ENCODE results near the gene TRMT2A. TPM values are rescaled to one million over a fixed set of nuclear protein-coding genes. Genes with fewer than 3 reads are reported as not detected.
A peak's percentile ranks its signal among the peaks of the same experiment; 100 is the strongest.

TRMT2A gene
- total RNA-seq, 4 donors from 2014 or later = 16.9 to 38.0 (median 28.2) TPM

- in situ Hi-C loops (cut with MboI; ENCODE audit: low sequenced_read_pairs in 4 of 4) (loop anchor here (10.0 kb wide), 1 partner anchor 137 kb away; no protein-coding TSS in a partner anchor), intact Hi-C loops (cut with DNase I; ENCODE audit: low total_unique reads) (loop anchor here (1.0 to 5.0 kb wide), 2 partner anchors 110 to 128 kb away; partner anchors contain the start of gene RTN4R)
- Histone ChIP-seq H3K9me3 (no peaks in the 10 kb centered on the region), H3K27ac (no peak overlapping the region), H3K27me3 (no peaks in the 10 kb centered on the region), H3K4me3 (no peak overlapping the region), H3K4me1 (no peaks in the 10 kb centered on the region), H3K36me3 (no peaks in the 10 kb centered on the region)
- DNase-seq (no peak), ATAC-seq (no peak)
- TF ChIP-seq POLR2A (IDR thresholded peaks at IDR 0.05) = no peak
- TF ChIP-seq, protein P1, sequence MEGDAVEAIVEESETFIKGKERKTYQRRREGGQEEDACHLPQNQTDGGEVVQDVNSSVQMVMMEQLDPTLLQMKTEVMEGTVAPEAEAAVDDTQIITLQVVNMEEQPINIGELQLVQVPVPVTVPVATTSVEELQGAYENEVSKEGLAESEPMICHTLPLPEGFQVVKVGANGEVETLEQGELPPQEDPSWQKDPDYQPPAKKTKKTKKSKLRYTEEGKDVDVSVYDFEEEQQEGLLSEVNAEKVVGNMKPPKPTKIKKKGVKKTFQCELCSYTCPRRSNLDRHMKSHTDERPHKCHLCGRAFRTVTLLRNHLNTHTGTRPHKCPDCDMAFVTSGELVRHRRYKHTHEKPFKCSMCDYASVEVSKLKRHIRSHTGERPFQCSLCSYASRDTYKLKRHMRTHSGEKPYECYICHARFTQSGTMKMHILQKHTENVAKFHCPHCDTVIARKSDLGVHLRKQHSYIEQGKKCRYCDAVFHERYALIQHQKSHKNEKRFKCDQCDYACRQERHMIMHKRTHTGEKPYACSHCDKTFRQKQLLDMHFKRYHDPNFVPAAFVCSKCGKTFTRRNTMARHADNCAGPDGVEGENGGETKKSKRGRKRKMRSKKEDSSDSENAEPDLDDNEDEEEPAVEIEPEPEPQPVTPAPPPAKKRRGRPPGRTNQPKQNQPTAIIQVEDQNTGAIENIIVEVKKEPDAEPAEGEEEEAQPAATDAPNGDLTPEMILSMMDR (IDR thresholded peaks at IDR 0.05 in 4 of 5, conservative IDR thresholded peaks at IDR 0.05 in 1 of 5) = no peak
Measured at GRCh38 chr22:20157430-20158183, 40.6 kb upstream of the TRMT2A start.

DNA sequence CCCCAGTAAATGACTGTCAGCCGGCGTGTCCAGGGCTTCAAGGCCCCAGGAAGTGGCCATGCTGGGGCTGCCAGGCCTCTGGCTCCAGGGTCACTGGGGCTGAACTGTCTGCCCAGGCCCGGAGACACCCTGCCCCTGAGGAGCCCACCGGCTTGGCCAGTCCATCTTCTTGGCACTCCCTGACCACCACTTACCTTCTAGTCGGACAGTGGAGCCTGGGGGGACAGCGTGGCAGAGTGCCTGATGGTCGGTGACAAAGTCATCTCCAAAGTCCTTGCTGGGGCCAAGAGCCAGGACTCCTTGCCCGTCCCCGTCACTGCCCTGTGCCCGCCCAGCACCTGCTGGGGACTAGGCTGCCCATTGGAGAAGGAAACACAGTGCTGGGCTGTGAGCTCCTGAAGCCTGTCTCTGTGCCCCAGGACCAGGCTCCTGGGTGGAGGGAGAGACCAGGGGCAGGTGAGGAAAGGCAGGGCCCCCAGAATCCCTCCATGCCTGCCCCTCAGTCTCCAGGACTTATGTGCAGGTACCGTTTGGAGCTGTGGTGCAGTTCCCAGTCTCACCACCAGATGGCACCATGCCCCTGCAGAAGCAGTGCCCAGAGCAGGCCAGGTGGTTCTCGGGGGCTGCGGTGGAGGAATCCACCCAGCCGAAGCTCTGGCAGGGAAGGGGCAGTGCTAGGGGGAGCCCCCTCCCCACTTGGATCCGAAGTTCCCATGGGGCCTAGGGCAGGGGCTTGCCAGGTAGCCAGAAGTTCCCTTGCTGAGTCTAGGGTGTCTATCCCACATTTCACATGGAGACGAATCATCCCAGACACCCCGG, 39.8 kb upstream of the TRMT2A start:
- Histone ChIP-seq H3K4me1 (no peaks in the 10 kb centered on the region), H3K4me3 (no peak overlapping the region), H3K36me3 (no peaks in the 10 kb centered on the region), H3K27me3 (no peaks in the 10 kb centered on the region), H3K27ac (no peak overlapping the region), H3K9me3 (no peaks in the 10 kb centered on the region)
- in situ Hi-C loops (cut with MboI; ENCODE audit: low sequenced_read_pairs in 4 of 4) (loop anchor here (10.0 kb wide), 1 partner anchor 138 kb away; no protein-coding TSS in a partner anchor), intact Hi-C loops (cut with DNase I; ENCODE audit: low total_unique reads) (loop anchor here (1.0 to 5.0 kb wide), 2 partner anchors 110 to 128 kb away; partner anchors contain the start of gene RTN4R)
- peak; percentile 65 to 89 for ATAC-seq
- TF ChIP-seq, protein P1 (IDR thresholded peaks at IDR 0.05 in 4 of 5, conservative IDR thresholded peaks at IDR 0.05 in 1 of 5) = peak; percentile 98 to 100 (median 99)
- TF ChIP-seq POLR2A (IDR thresholded peaks at IDR 0.05) = no peak
- DNase-seq = peak; percentile 63 to 75

DNA sequence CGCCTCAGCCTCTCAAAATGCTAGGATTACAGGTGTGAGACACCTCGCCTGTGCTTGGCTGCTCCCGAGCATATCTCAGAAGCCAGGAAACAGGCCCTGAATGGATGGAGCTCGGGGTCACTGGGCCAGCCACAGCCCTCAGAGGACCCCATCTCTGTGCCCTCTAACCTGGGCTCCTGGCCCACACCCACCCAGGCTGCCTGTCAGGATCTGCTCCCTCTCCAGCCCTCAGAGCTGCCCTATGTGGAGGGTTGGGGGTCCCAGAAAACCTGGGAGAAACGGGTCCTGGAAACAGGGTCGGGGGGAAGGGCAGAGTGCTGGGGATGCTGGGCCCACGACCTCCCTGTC, 39.0 kb upstream of the TRMT2A start:
- no peak for TF ChIP-seq POLR2A (IDR thresholded peaks at IDR 0.05)
- TF ChIP-seq, protein P1 (IDR thresholded peaks at IDR 0.05 in 4 of 5, conservative IDR thresholded peaks at IDR 0.05 in 1 of 5) = no peak
- Histone ChIP-seq H3K36me3 (no peaks in the 10 kb centered on the region), H3K27me3 (no peaks in the 10 kb centered on the region), H3K4me3 (no peak overlapping the region), H3K4me1 (no peaks in the 10 kb centered on the region), H3K27ac (no peak overlapping the region), H3K9me3 (no peaks in the 10 kb centered on the region)
- intact Hi-C loops (cut with DNase I; ENCODE audit: low total_unique reads) = loop anchor here (5.0 kb wide), 1 partner anchor 111 kb away; the partner anchor contains the start of gene RTN4R
- ATAC-seq = no peak
- DNase-seq = no peak
- in situ Hi-C loops (cut with MboI; ENCODE audit: low sequenced_read_pairs in 4 of 4) = loop anchor here (10.0 kb wide), 1 partner anchor 139 kb away; no protein-coding TSS in a partner anchor

DNA sequence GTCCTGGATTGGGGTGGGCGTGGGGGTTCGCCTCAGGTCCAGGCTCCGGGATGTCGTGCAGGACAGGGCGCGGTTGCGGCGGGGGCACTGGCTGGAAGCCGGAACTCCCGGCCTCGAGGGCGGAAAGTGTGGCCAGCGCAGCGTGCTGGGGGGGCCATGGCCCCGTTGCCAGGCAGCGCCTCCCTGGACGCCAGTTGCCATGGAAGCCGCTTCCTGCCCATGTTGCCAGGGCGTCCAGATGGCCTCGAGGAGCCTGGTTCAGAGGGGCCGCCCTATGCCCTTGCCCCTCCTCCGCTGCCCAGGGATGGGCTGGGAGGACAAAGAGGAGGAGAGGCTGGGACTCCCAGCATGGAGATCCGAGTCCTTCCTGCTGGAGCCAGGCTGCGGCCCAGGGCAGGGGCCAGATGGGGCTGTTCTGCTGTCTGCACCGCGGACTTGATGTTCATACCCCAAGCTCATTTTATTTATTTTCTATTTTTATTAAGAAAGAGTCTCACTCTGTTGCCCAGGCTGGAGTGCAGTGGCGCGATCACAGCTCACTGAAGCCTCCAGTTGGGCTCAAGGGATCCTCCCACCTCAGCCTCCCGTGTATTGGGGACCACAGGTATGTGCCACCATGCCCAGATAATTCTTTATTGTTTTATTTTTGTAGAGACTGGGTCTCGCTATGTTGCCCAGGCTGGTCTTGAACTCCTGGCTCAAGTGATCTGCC, 38.5 kb upstream of the TRMT2A start:
- no peaks in the 10 kb centered on the region for H3K27me3 ChIP-seq
- H3K4me1 ChIP-seq = no peaks in the 10 kb centered on the region
- H3K9me3 ChIP-seq = no peaks in the 10 kb centered on the region
- H3K4me3 ChIP-seq = peak overlapping the region in 3 of 4 donors; percentile 9 to 39 (median 22)
- intact Hi-C loops (cut with DNase I; ENCODE audit: low total_unique reads) = loop anchor here (5.0 kb wide), 1 partner anchor 112 kb away; the partner anchor contains the start of gene RTN4R
- TF ChIP-seq, protein P1 (IDR thresholded peaks at IDR 0.05 in 4 of 5, conservative IDR thresholded peaks at IDR 0.05 in 1 of 5) = no peak
- no peak for TF ChIP-seq POLR2A (IDR thresholded peaks at IDR 0.05)
- no peak for DNase-seq
- H3K36me3 ChIP-seq = no peaks in the 10 kb centered on the region
- ATAC-seq = no peak
- H3K27ac ChIP-seq = no peak overlapping the region
- in situ Hi-C loops (cut with MboI; ENCODE audit: low sequenced_read_pairs in 4 of 4) = loop anchor here (10.0 kb wide), 1 partner anchor 139 kb away; no protein-coding TSS in a partner anchor
